HepG2 (cell line): ENCODE results near the gene VPS25. TPM values are rescaled to one million over a fixed set of nuclear protein-coding genes. Genes with fewer than 3 reads are reported as not detected.
A peak's percentile ranks its signal among the peaks of the same experiment; 100 is the strongest.

Source experiments
- ARNT ChIP-seq: fragments of 450-650 bp; IDR thresholded peaks from 2 replicates; pipeline ENCODE4 v1.6.1; 2017
- EP300 ChIP-seq, 3 experiments: sonication (generic) in 1 of 3; formaldehyde crosslinking in 1 of 3; IDR thresholded peaks; 2 replicates each; pipeline versions ENCODE4 v1.5.1 to v1.6.1; 2011 to 2020; ENCODE audit warnings: low read depth in 2 of 3, low read length in 2 of 3, borderline replicate concordance in 1 of 3, improper control_type of control experiment in 1 of 3, mild to moderate bottlenecking in 1 of 3, missing genetic modification reagents in 1 of 3, moderate library complexity in 1 of 3
- ERF ChIP-seq: IDR thresholded peaks from 2 replicates; pipeline ENCODE4 v1.6.1; 2018; ENCODE audit warnings: missing biosample characterization, missing genetic modification reagents
- MXD3 ChIP-seq: IDR thresholded peaks from 2 replicates; pipeline ENCODE4 v1.6.1; 2016; ENCODE audit warnings: mild to moderate bottlenecking, missing biosample characterization, missing genetic modification reagents
- NFYC ChIP-seq: IDR thresholded peaks from 2 replicates; pipeline ENCODE4 v1.6.1; 2016; ENCODE audit warnings: missing genetic modification reagents, missing compliant biosample characterization
- NKX3-1 ChIP-seq: sonication (generic); formaldehyde crosslinking; IDR thresholded peaks from 2 replicates; pipeline ENCODE4 v1.5.0; 2020; ENCODE audit warnings: missing genetic modification reagents
- PBX3 ChIP-seq: sonication (generic); formaldehyde crosslinking; IDR thresholded peaks from 2 replicates; pipeline ENCODE4 v1.8.1; 2023; ENCODE audit warnings: missing genetic modification reagents, inconsistent platforms, borderline replicate concordance
- RFX3 ChIP-seq: IDR thresholded peaks from 2 replicates; pipeline ENCODE4 v1.6.1; 2016; ENCODE audit warnings: missing biosample characterization, missing genetic modification reagents
- TP53 ChIP-seq: sonication (generic); formaldehyde crosslinking; conservative IDR thresholded peaks from 2 replicates; pipeline ENCODE4 v1.4.0; 2020; ENCODE audit warnings: missing genetic modification reagents
- ZKSCAN1 ChIP-seq: fragments of 150-350 bp; IDR thresholded peaks from 2 replicates; pipeline ENCODE4 v1.6.1; 2014; ENCODE audit warnings: low read length
- ZNF83 ChIP-seq: sonication (generic); formaldehyde crosslinking; IDR thresholded peaks from 2 replicates; pipeline ENCODE4 v1.4.0; 2020; ENCODE audit warnings: missing genetic modification reagents, mild to moderate bottlenecking, borderline replicate concordance
- polyA plus RNA-seq, 8 experiments: library from polyadenylated mRNA; depleted of rRNA in 3 of 8; stranded (reverse) in 7 of 8; unstranded in 1 of 8; fragments of >200 nt; fragmentation: Illumina TruSeq in 4 of 8; extraction: Trizol in 4 of 8; gene quantifications; 2 replicates each; pipeline versions ENCODE4 v1.2.1 to v1.2.3, GENCODE V29; 2011 to 2016; ENCODE audit warnings: low read depth in 4 of 8, missing spikeins in 1 of 8, mixed read lengths in 1 of 8; ENCODE audit not compliant: insufficient read depth in 1 of 8
- total RNA-seq, 5 experiments: library from RNA; depleted of rRNA; stranded (reverse); fragments of >200 nt; fragmentation: Illumina TruSeq; extraction: Trizol; gene quantifications; 2 replicates each; pipeline ENCODE4 v1.2.3, GENCODE V29; 2016; ENCODE audit warnings: low read depth in 1 of 5
- TF ChIP-seq, protein P1 (sequence below): sonication (generic); formaldehyde crosslinking; IDR thresholded peaks from 2 replicates; pipeline ENCODE4 v1.4.0; 2020; ENCODE audit warnings: low read depth, mild to moderate bottlenecking, missing genetic modification reagents
- TF ChIP-seq, protein P2 (sequence below): sonication (generic); formaldehyde crosslinking; IDR thresholded peaks from 2 replicates; pipeline ENCODE4 v1.4.0; 2020; ENCODE audit warnings: missing genetic modification reagents
- TF ChIP-seq, protein P3 (sequence below): sonication (generic); formaldehyde crosslinking; IDR thresholded peaks from one replicate; pipeline ENCODE4 v1.5.1; 2020; ENCODE audit warnings: mild to moderate bottlenecking, missing genetic modification reagents; ENCODE audit errors: not compliant biosample characterization
- TF ChIP-seq, protein P4 (sequence below): IDR thresholded peaks from 2 replicates; pipeline ENCODE4 v1.6.1; 2016; ENCODE audit warnings: low read depth, control low read depth

VPS25 gene
- total and polyA plus RNA-seq, 2 of the 13 experiments (the other 11 are each of a cell fraction or from before 2014, with no cell fraction given) = 161 to 249 TPM

GRCh38 chr17:42744283-42744805 lies 28.9 kb upstream of the VPS25 start (continued):
- TF ChIP-seq TP53 (CRISPR knock-in tag) (0 out of 2 replicates have a peak, but pooled peaks have one; percentile 39), ARNT (no peak), MXD3 (peak; percentile 73), ERF (CRISPR knock-in tag) (no peak; the same call in 1 of the 2 replicates), EP300 (IDR thresholded peaks at IDR 0.05; ENCODE audit: low read depth in 2 of 2, low read length in 2 of 2) (peak in 1 of 2 experiments; percentile 25; a peak in 1 of 4 replicates), EP300 (CRISPR knock-in tag; IDR thresholded peaks at IDR 0.05; ENCODE audit: borderline replicate concordance) (no peak; the same call in 1 of the 2 replicates), PBX3 (CRISPR knock-in tag) (peak; percentile 81; the same call in 1 of the 2 replicates), NFYC (no peak; the same call in 1 of the 2 replicates), NKX3-1 (CRISPR knock-in tag) (peak; percentile 55; the same call in 1 of the 2 replicates), ZKSCAN1 (no peak), ZNF83 (CRISPR knock-in tag) (no peak; the same call in 1 of the 2 replicates), RFX3 (CRISPR knock-in tag) (no peak)
- TF ChIP-seq, protein P1, sequence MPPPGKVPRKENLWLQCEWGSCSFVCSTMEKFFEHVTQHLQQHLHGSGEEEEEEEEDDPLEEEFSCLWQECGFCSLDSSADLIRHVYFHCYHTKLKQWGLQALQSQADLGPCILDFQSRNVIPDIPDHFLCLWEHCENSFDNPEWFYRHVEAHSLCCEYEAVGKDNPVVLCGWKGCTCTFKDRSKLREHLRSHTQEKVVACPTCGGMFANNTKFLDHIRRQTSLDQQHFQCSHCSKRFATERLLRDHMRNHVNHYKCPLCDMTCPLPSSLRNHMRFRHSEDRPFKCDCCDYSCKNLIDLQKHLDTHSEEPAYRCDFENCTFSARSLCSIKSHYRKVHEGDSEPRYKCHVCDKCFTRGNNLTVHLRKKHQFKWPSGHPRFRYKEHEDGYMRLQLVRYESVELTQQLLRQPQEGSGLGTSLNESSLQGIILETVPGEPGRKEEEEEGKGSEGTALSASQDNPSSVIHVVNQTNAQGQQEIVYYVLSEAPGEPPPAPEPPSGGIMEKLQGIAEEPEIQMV (CRISPR knock-in tag) = no peak
- TF ChIP-seq, protein P2, sequence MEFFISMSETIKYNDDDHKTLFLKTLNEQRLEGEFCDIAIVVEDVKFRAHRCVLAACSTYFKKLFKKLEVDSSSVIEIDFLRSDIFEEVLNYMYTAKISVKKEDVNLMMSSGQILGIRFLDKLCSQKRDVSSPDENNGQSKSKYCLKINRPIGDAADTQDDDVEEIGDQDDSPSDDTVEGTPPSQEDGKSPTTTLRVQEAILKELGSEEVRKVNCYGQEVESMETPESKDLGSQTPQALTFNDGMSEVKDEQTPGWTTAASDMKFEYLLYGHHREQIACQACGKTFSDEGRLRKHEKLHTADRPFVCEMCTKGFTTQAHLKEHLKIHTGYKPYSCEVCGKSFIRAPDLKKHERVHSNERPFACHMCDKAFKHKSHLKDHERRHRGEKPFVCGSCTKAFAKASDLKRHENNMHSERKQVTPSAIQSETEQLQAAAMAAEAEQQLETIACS (CRISPR knock-in tag) = no peak
- TF ChIP-seq, protein P3, sequence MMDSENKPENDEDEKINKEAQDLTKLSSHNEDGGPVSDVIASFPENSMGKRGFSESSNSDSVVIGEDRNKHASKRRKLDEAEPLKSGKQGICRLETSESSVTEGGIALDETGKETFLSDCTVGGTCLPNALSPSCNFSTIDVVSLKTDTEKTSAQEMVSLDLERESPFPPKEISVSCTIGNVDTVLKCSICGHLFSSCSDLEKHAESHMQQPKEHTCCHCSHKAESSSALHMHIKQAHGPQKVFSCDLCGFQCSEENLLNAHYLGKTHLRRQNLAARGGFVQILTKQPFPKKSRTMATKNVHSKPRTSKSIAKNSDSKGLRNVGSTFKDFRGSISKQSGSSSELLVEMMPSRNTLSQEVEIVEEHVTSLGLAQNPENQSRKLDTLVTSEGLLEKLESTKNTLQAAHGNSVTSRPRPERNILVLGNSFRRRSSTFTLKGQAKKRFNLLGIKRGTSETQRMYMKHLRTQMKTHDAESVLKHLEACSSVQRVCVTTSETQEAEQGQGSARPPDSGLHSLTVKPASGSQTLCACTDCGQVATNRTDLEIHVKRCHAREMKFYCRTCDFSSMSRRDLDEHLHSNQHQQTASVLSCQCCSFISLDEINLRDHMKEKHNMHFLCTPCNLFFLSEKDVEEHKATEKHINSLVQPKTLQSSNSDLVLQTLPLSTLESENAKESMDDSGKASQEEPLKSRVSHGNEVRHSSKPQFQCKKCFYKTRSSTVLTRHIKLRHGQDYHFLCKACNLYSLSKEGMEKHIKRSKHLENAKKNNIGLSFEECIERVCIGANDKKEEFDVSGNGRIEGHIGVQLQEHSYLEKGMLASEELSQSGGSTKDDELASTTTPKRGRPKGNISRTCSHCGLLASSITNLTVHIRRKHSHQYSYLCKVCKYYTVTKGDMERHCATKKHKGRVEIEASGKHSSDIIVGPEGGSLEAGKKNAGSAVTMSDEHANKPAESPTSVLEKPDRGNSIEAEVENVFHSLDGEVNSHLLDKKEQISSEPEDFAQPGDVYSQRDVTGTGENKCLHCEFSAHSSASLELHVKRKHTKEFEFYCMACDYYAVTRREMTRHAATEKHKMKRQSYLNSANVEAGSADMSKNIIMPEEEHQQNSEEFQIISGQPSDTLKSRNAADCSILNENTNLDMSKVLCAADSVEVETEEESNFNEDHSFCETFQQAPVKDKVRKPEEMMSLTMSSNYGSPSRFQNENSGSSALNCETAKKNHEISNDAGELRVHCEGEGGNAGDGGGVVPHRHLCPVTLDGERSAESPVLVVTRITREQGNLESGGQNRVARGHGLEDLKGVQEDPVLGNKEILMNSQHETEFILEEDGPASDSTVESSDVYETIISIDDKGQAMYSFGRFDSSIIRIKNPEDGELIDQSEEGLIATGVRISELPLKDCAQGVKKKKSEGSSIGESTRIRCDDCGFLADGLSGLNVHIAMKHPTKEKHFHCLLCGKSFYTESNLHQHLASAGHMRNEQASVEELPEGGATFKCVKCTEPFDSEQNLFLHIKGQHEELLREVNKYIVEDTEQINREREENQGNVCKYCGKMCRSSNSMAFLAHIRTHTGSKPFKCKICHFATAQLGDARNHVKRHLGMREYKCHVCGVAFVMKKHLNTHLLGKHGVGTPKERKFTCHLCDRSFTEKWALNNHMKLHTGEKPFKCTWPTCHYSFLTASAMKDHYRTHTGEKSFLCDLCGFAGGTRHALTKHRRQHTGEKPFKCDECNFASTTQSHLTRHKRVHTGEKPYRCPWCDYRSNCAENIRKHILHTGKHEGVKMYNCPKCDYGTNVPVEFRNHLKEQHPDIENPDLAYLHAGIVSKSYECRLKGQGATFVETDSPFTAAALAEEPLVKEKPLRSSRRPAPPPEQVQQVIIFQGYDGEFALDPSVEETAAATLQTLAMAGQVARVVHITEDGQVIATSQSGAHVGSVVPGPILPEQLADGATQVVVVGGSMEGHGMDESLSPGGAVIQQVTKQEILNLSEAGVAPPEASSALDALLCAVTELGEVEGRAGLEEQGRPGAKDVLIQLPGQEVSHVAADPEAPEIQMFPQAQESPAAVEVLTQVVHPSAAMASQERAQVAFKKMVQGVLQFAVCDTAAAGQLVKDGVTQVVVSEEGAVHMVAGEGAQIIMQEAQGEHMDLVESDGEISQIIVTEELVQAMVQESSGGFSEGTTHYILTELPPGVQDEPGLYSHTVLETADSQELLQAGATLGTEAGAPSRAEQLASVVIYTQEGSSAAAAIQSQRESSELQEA = no peak
- TF ChIP-seq, protein P4, sequence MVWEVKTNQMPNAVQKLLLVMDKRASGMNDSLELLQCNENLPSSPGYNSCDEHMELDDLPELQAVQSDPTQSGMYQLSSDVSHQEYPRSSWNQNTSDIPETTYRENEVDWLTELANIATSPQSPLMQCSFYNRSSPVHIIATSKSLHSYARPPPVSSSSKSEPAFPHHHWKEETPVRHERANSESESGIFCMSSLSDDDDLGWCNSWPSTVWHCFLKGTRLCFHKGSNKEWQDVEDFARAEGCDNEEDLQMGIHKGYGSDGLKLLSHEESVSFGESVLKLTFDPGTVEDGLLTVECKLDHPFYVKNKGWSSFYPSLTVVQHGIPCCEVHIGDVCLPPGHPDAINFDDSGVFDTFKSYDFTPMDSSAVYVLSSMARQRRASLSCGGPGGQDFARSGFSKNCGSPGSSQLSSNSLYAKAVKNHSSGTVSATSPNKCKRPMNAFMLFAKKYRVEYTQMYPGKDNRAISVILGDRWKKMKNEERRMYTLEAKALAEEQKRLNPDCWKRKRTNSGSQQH = no peak; the same call in 1 of the 2 replicates
